Renal cortical epithelial cell (primary cell): Measurements from ENCODE around the gene POFUT1. TPM values are rescaled to one million over a fixed set of nuclear protein-coding genes. Genes with fewer than 3 reads are reported as not detected.
"Not testable (repeated sequence)": the region's sequence is repeated elsewhere in the genome, so short reads cannot be mapped to it uniquely, and the experiment has no call there.

Source experiments
- DNase-seq: peaks from one replicate; pipeline ENCODE4 v3.0.0-alpha.2; 2011; ENCODE audit warnings: low read depth
- total RNA-seq: library from RNA; depleted of rRNA; stranded (reverse); fragments of >200 nt; gene quantifications from 2 replicates; pipeline ENCODE4 v1.2.3, GENCODE V29; 2014

Gene POFUT1
- total RNA-seq, 1 donor from 2014 or later = 36.0 TPM

DNA sequence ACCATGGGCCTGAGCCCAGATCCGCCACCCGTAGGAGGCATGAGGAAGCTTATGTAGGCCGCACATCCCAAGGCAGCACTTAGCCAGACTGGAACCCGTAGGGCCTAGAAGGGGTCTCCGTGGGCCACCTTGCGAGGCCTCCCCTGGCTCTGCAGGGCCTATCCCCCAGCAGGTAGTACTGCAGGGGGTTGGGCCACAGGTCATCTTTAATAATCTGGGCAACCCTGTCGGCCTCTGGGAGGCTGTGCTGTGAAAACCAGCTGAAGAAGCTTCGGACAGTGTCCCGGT is 18.6 kb upstream of the POFUT1 start:
- DNase-seq = no peak

DNA sequence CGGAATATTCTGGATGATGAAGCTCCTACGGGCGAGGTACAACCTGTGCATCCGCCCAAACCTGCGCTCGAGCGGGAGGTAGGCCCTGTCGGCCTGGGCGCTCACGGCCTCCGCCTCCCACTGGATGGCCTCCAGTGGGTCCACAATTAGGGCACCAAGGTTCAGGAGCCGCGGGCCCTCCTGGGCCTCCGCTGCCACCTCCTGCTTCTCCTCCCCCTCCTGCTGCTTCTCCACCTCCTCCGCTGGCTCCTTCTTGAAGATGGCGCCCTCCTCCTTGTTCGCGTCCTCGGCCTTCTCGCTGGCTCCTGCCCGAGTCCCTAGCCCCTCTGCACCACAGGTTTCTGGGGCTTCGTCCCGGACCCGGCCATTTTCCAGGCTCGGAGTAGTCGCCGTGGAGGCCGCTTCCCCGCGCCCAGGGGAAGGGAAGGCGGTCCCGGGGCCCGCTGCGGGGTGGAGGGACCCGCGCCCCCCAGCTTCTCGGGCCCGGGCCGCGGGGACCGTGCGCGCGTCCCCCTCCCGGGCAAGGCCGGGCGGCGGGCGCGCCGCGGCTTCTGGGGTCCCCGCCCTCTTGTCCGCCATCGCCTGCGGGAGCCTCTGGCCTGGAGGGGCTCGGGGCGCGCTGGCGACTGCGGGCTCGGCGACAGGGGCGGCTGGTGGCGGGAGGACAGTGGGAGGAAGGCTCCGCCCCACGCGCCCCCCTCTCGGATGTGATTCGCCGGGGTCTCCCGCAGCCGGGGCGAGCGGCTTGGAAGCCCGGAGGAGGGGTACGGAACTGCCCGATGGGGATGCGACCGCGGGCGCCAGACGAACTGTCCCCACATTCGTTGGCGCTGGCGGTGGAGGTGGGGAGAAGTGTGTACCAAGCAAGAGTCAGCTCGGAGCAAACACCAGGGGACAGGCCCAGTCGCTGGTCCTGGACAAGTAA is 17.7 kb upstream of the POFUT1 start:
- peak; percentile 12 for DNase-seq

DNA sequence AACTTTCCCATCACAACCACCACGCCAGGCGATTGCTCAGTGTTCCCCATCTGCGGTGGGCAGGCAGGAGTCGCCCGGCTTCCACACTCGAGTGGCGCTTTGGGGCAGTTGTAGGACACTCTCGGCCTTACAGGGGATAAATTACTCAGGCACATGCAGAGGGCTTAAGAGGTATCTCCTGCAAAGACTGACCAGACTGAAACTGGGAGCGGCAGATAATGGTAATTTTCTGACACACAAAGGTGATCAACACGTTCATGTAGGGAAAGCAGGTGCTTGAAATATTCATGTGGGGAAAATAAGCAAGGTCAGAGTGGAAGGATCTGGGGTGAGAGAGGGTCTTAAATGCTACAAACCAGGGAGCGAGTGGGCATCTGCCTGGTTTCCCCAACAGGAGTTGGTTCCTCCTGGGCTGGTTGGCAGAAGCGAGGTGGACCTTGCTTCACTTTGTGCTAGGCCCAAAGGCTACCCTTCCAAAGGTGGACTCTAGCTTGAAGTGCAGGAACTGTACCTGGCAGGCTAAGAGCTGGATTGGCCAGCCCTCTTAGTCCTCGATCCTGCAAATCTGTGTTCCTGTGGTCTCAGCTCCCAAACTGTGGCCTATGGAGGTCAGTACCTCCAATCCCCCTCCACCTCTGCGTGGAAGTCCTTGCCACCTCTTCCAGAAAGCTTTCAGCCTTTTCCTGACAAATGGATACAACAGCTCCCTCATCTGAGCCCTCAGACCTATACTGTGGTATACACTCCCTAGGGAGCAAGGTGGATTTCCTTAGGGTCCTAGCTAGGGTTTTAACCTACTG is 16.9 kb upstream of the POFUT1 start:
- DNase-seq = no peak

DNA sequence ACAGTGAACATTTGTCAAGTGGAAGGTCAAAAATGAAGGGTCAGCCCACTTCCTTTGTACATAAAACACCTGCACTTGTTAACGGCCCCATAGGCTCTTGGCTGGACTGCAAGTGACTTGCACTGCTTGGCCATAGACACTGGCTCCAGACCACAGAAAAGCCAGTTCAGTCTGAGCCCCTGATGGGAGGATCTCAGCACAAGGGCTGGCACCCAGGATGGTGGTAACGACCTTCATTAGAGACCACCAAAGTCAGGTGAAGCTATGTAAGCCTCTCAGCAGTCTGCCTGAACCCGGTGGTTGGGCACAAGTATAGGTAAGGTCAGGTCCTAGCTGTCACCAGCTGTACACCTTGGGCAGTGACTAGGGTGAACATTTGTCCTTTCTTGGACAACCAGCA is 16.3 kb upstream of the POFUT1 start:
- no peak for DNase-seq

DNA sequence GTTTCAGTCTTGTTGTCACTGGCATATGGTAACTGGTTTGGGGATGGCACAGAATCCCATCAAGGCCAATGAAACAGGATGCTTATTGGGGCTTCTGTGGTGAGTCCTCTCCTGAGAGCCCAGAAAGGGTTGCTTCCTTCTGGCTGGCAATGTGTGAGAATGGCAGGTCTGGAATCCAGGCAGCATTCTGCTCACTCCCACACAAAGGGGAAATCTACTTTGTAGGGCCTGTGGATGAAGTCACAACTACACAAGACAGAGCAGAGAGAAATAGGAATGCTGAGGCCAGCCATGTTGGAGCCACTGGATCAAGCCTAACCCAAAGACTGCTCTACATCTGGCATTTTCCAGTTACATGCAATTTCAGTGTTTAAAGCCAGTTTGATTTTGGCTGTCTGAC is 15.8 kb upstream of the POFUT1 start:
- no peak for DNase-seq

DNA sequence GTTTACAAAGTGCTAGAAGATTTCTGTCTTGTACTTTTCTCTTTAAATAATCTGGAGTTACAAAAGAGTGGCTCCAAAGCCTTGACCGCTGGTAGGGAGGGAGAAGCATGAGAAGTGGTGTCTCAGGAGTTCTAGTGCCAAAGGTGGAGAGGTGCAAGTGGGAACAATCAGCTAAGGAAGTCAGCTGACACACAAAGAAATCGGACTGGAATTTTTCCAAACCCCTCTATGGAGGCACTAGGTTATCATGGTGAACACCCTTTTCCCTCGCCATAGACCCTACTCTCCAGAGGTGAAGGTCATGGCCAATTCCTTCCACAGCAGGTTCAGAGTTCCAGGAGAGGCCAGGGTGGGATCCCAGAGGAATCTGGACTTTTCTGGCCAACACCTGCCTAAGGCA is 15.0 kb upstream of the POFUT1 start:
- no peak for DNase-seq

DNA sequence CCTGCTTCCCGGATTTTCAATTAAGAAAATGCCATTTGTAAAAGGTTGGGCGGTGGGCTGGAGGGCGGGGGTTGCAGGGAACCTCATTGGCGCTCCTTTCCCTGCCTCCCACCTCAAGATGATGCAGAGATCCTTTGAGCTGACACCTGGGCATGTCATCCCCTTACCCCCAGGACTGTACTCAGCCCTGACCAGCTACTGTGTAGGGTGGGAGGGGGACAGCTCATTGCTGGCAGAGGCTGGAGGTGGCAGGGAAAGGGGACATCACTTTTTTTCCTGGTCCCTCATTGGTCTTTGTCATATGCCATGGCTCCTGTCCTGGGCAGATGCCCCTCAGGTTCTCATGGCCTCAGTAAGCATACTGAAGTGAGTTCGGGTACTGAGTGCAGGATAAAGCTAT is 14.3 kb upstream of the POFUT1 start:
- not testable (repeated sequence) for DNase-seq

DNA sequence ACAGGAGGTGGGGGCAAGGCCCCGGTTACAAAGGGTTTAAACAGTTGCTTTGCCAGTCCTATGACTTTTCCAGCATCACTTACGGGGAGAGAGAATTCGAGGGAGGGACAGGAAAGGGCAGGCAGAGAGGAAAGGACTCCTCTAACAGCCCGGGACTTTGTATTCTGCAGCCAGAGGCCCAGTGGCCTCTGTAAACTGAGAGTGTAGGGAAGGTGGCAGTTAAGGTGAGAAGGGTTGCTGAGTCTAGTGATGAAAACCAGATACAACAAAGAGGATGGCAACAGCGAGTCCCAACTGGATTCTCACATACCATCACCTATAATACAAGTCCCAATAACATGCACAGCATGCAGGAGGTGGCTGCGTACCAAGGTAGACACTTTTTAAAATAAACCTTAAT is 13.7 kb upstream of the POFUT1 start:
- no peak for DNase-seq

DNA sequence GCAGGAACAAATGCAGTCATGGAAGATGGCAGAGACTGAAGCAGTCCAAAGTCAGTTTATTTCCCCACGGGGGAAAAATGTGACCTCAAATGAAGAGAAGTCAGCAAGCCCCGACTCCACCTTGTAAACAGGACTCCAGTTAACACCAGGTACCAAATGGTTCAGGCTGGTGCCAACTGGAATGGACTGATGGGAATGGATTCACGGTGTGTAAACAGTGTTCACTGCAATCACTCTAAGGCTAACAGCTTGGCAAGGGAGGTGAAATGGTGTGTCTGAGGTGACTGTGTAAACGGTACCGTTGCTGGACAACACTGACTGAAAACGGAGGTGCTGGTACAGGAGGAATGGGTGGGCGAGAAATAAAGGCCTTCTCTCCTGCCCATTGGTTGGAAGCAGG is 12.1 kb upstream of the POFUT1 start:
- DNase-seq = peak; percentile 24

DNA sequence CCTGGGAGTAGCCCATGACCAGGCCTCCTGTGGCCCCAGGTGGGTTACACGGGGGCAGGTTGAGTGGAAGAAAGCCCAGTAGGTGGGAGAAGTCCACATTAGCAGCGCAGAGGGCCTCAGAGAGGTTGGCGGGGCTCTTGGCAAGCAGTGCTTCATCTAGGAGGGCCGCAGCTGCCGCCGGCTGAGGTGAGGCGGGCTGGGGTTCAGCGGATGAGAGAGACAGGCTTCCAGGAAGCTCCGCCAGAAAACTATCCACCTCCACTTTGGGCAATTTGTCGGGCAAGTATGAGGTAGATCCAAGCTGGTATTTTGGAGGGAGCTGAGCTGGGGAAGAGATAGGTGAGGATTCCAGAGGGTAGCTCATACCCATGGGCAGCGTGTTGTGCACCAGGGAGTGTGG is 11.1 kb upstream of the POFUT1 start:
- not testable (repeated sequence) for DNase-seq

DNA sequence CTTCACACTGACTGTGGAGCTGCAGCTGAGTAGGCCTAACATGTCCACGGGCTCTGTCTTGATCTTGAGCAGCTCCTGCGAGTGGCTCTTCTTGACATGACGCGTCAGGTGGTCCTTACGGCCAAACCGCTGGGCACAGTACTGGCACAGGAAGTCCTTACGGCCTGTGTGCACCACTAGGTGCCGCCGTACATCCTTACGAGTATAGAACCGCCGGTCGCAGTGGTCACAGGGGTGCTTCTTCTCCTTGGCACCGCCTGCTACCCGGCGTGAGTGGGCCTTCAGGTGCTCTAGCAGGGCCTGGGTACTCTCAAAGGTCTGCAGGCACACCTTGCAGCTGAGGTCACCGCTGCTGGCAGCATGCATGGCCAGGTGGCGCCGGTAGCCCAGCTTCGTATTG is 10.5 kb upstream of the POFUT1 start:
- DNase-seq = not testable (repeated sequence)

DNA sequence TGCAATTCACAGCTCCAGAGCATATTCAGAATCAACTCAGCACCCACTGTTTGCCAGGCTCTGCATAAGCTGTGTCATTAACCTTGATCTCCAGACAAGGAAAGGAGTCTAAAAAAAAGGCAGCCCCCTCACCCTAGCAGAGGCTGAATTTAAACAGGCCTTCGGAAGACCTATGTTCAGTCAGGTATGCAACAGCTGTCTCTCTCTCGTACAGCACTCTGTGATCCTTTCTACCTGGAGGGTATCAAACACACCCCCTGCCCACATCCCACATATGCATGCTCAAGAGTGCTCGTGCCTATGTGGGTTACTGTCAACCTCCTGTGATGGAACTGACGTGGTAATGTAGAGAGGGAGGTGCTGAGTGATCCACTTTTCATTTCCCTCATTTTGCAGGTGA is 8.7 kb upstream of the POFUT1 start:
- no peak for DNase-seq

DNA sequence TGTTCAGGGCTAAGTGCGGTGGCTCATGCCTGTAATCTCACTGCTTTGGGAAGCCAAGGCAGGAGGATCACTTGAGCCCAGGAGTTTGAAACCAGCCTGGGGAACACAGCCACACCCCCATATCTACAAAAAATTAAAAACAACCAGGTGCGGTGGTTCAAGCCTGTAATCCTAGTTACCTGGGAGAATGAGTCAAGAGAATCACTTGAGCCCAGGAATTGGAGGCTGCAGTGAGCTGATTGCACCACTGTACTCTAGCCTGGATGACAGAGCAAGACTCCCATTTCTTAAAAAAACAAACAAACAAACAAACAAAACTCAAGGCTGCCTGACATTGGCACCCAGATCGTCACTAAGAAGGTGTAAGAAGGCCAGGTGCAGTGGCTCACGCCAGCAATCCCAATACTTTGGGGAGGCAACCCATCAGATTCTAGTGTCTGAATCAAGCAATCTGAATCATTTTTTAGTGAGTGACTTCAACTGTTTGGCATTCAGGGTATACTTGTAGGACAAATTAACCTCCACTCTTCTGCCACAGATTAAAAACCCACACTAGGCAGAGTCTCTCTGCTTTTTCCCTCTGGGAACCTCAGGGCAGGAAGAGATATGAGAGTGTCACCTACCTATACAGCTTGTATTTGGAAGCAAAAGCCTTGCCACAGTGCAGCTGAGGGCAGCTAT is 6.2 kb upstream of the POFUT1 start:
- no peak for DNase-seq

DNA sequence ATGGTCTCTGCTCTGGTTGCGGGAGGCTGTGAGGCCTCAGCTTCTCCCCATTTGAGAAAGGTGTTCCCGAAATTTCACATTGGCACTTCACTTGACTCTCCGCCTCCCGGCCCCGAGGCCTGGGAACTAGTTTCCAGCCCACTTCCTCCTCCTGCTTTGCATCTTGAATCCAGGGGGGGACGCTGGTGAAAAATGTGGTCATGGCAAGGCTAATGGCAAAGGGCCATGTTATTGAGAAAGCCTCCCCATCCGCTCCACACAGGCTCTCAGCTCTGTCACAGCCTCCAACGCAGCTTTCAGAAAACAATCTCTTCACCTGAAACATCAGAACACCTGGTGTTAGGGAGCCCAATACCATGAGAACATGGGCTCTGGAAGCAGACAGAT is 5.7 kb upstream of the POFUT1 start:
- DNase-seq = no peak

DNA sequence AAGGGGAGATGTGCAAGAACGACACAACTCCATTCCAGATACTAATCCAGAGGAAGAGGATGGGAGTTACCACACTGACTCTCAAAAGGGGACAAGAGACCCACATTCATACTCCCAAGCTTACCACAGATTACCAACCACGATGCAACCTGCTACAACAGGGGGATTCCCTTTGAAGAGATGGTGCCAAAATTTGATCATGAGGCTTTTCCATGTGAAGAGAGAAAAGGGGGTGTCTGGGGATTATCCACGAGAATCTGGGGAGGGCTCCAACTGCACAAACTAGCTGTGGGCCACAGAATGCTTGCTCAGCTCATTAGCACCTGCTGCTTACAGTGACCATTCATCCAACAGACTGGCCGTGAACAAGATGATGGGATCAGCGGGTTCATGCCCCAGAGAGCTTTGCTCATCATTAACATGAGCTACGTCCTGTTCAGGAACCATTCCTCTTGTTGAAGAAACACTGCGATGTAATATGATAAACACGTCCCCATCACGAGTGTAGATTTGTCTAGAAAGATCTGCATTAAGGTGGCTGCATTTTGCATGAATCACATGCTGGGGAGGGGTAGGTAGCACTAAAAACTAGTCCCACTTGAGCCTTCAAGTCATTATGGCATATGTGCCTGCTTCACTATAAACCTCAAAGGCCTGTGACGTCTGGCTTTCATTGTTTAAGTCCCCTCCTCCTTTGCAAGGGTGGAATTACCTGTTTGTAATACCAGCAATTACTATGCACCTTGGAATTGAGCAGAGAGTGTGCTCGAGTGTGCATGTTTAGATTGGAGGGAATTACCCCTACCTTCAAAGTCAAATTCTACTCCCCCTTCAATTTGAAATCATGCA is 4.1 kb upstream of the POFUT1 start:
- peak; percentile 41 for DNase-seq

DNA sequence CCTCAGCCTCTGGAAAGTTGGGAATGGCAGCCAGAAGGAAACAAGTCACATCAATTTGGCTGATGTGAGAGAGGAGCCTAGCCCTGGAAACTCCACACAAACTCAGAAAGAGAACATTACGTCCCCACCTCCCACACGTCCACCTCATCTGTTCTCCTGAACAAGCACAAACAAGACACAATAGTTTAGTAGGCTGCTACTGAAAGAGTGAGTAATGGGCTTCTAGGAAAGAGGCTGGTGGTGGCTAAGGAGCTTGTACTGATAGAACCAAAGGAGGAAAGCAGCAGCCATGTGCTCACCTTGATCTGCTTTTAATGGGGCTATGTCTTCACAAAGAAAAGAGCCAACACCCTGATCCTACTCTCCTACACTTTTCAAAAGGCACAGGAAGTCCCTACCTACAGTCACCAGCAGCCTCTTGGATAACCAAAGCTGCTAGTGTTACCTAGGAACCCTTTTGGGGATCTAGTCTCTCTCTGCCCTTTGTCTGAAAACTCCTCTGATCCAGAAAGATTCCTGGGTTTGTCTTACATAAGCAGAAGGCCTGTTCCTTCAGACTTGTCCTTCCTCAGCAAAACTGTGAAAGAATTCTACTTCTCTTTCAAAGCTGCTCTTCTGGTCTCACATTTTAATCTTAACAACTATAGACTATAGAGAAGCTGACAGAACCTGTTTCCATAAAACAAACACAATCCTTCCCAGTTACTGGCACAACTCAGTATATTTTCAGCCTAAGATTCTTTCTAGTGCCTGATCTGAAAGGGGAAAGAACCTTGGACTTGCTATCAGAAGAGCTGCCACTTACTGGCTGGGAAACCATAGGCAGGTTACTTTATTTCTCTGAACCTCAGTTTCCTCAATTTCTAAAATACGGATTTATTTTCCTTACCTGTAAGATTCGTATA is 3.2 kb upstream of the POFUT1 start:
- peak; percentile 70 for DNase-seq

DNA sequence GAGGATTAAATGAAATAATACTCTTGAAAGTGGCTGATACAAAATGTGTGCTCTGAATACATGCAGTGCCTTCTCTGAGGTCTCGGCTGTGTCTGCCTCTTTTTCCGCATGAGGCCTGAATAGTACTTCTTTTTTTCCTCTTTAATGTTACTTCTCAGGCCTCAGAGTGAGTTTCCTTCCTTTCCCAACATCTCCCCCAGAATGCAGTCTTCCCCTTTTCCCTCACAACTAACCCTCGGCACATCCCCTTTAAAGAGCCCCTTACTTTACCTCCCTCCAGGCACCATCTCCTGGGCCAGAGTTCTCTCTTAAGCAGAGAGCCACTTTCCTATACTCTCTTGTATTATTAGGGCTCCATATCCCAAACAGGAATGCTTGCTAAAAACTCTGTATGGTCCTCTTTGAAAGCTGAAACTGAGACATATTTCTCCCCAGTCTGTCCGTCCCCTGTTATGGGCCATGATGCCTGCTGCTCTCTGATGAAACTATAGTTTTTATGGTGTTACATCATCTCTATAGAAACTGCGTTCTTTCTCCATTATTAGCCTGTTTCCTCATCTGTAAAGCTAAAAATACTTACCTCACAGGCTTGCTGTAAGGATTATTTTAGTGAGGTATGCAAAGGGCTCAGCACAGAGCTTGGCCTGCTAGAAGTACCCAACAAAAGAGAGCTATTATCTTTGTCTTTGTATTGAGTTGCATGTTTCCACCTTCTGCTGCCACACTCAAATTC is 2.4 kb upstream of the POFUT1 start:
- DNase-seq = no peak

DNA sequence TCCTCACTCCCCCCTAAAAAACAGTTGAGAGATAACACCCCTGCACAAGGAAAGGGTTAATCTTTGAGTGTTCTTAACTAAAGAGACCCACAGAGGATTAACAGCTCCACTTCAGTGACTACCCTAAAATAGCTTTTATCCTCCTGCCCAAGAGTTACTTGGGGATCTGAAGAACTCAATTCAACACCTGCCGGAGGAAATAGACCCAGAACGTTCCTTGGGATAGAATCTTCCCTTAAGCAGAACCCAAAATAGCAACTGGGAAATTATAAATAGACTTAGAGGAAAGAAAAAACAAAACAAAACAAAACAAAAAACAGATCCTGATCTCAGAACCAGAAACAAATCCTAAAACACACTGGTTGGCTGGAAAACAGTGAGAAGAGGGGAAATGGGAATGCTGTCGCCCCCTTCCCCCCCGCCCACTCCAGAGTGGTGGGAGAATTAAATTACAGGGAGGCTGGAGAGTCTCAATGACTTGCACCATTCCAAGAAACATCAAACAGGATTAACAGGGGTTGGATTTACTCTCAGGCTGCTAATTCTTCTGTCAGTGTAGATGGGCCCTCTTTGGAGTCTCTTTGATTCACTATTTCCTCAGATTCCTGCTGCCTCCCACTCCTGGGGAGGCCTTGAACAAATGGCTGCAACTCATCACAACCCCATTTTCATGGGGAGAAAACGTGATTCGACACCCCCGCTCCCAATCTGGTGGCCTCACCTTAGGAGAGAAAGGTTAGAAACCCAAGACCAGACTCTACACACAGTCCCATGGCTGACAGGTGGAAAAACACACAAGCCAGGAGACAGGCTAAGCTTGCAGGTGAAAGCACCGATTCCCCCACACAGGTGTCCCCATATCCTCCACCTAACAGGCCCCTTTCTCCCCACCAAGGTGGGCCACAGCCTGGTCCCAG is 1.6 kb upstream of the POFUT1 start:
- DNase-seq = no peak
